ENCODE results near the gene SLC38A6. TPM values are rescaled to one million over a fixed set of nuclear protein-coding genes. Genes with fewer than 3 reads are reported as not detected.

Gene SLC38A6
- total RNA-seq, 2 experiments from 2014 or later = 15.8 to 16.8 TPM

- Histone ChIP-seq H3K4me2 (ENCODE audit: low read length) (peak overlapping the region; percentile 25; the same call in 1 of the 2 replicates), H3K9me2 (ENCODE audit: insufficient read depth, low read length) (no peaks in the 10 kb centered on the region), H3K4me1 (ENCODE audit: insufficient read depth, low read length, poor library complexity, severe bottlenecking) (peaks cover 51% of the 10 kb centered on the region), H4K20me1 (ENCODE audit: insufficient read depth, low read length) (no peaks in the 10 kb centered on the region), H3K9me3 (ENCODE audit: low read length) (peaks cover 6% of the 10 kb centered on the region; the same call in 1 of the 2 replicates), H2AFZ (ENCODE audit: low read length) (peak overlapping the region; percentile 2; the same call in 1 of the 2 replicates), H3K79me2 (ENCODE audit: insufficient read depth, low read depth, low read length) (no peaks in the 10 kb centered on the region), H3K4me3 (ENCODE audit: low read depth, low read length, poor library complexity, severe bottlenecking) (no peak overlapping the region), H3K27ac (ENCODE audit: low read depth, low read length, poor library complexity, severe bottlenecking) (peak overlapping the region; percentile 7), H3K36me3 (ENCODE audit: insufficient read depth, low read length) (peaks cover 4% of the 10 kb centered on the region; the same call in 1 of the 2 replicates)
- TF ChIP-seq CTCF (conservative IDR thresholded peaks at IDR 0.05; ENCODE audit: low read length) = no peak
- TF ChIP-seq EZH2phosphoT487 (IDR thresholded peaks at IDR 0.05; ENCODE audit: borderline replicate concordance, low read depth, low read length) = no peak
- ChIA-PET POLR2A (interaction anchor here (0.6 to 1.0 kb wide), 5 partner anchors 10 to 888 kb away, joined by 3 to 6 read pairs (median 3); no protein-coding TSS in a partner anchor), CTCF (ENCODE audit: unreplicated experiment) (no interaction called here)
- no peak for DNase-seq (ENCODE audit: low spot score)
- no TSS peak for BruUV-seq (replicated peaks)
- intact Hi-C loops (cut with micrococcal nuclease; ENCODE audit: unreplicated experiment) = no loop called here
These were observed 93.8 kb downstream of the SLC38A6 start for GRCh38 chr14:61074852-61075251.

GRCh38 chr14:61076556-61076955 lies 95.5 kb downstream of the SLC38A6 start:
- Histone ChIP-seq H3K9me2 (ENCODE audit: insufficient read depth, low read length) (no peaks in the 10 kb centered on the region), H3K27ac (ENCODE audit: low read depth, low read length, poor library complexity, severe bottlenecking) (peak overlapping the region; percentile 17), H4K20me1 (ENCODE audit: insufficient read depth, low read length) (no peaks in the 10 kb centered on the region), H3K79me2 (ENCODE audit: insufficient read depth, low read depth, low read length) (no peaks in the 10 kb centered on the region), H3K9me3 (ENCODE audit: low read length) (0 out of 2 replicates have a peak, but pooled peaks cover 6% of the 10 kb centered on the region), H3K4me2 (ENCODE audit: low read length) (peak overlapping the region; percentile 24; the same call in 1 of the 2 replicates), H2AFZ (ENCODE audit: low read length) (peak overlapping the region; percentile 36; the same call in 1 of the 2 replicates), H3K4me3 (ENCODE audit: low read depth, low read length, poor library complexity, severe bottlenecking) (no peak overlapping the region), H3K36me3 (ENCODE audit: insufficient read depth, low read length) (peaks cover 4% of the 10 kb centered on the region; the same call in 1 of the 2 replicates), H3K4me1 (ENCODE audit: insufficient read depth, low read length, poor library complexity, severe bottlenecking) (peaks cover 68% of the 10 kb centered on the region)
- intact Hi-C loops (cut with micrococcal nuclease; ENCODE audit: unreplicated experiment) = no loop called here
- DNase-seq (ENCODE audit: low spot score) = peak; percentile 28
- no TSS peak for BruUV-seq (replicated peaks)
- CTCF ChIA-PET (ENCODE audit: unreplicated experiment) = no interaction called here
- TF ChIP-seq EZH2phosphoT487 (IDR thresholded peaks at IDR 0.05; ENCODE audit: borderline replicate concordance, low read depth, low read length) = no peak
- no peak for TF ChIP-seq CTCF (conservative IDR thresholded peaks at IDR 0.05; ENCODE audit: low read length)
- POLR2A ChIA-PET = no interaction called here

GRCh38 chr14:61077437-61077836 lies 96.4 kb downstream of the SLC38A6 start:
- H3K4me1 ChIP-seq (ENCODE audit: insufficient read depth, low read length, poor library complexity, severe bottlenecking) = peaks cover 77% of the 10 kb centered on the region
- CTCF ChIA-PET (ENCODE audit: unreplicated experiment) = no interaction called here

More at GRCh38 chr14:61077437-61077836, 96.4 kb downstream of the SLC38A6 start:
- no peak for DNase-seq (ENCODE audit: low spot score)
- H3K79me2 ChIP-seq (ENCODE audit: insufficient read depth, low read depth, low read length) = no peaks in the 10 kb centered on the region
- 0 out of 2 replicates have a peak, but pooled peaks cover 6% of the 10 kb centered on the region for H3K9me3 ChIP-seq (ENCODE audit: low read length)
- TF ChIP-seq EZH2phosphoT487 (IDR thresholded peaks at IDR 0.05; ENCODE audit: borderline replicate concordance, low read depth, low read length) = no peak
- TF ChIP-seq CTCF (conservative IDR thresholded peaks at IDR 0.05; ENCODE audit: low read length) = no peak
- no peak overlapping the region for H2AFZ ChIP-seq (ENCODE audit: low read length)
- no peak overlapping the region for H3K4me2 ChIP-seq (ENCODE audit: low read length)
- intact Hi-C loops (cut with micrococcal nuclease; ENCODE audit: unreplicated experiment) = no loop called here
- no TSS peak for BruUV-seq (replicated peaks)
- POLR2A ChIA-PET = interaction anchor here (0.7 to 1.0 kb wide), 3 partner anchors 43 to 1018 kb away, joined by 3 to 4 read pairs (median 4); no protein-coding TSS in a partner anchor
- H4K20me1 ChIP-seq (ENCODE audit: insufficient read depth, low read length) = no peaks in the 10 kb centered on the region
- H3K9me2 ChIP-seq (ENCODE audit: insufficient read depth, low read length) = no peaks in the 10 kb centered on the region
- H3K27ac ChIP-seq (ENCODE audit: low read depth, low read length, poor library complexity, severe bottlenecking) = no peak overlapping the region
- no peak overlapping the region for H3K4me3 ChIP-seq (ENCODE audit: low read depth, low read length, poor library complexity, severe bottlenecking)
- H3K36me3 ChIP-seq (ENCODE audit: insufficient read depth, low read length) = peaks cover 4% of the 10 kb centered on the region; the same call in 1 of the 2 replicates
